Astrocyte (in vitro differentiated cells and primary cell): ENCODE measurements around the gene MECR. TPM values are rescaled to one million over a fixed set of nuclear protein-coding genes. Genes with fewer than 3 reads are reported as not detected.
A peak's percentile ranks its signal among the peaks of the same experiment; 100 is the strongest.

Source experiments
- DNase-seq: peaks from one replicate; pipeline ENCODE4 v3.0.0-alpha.2; 2010; ENCODE audit warnings: low read depth
- FAIRE-seq: peaks from 2 replicates; lab custom pipeline; 2011; peaks lifted over from hg19 to GRCh38; lab: Jason Lieb, UNC
- H2AFZ ChIP-seq: 2 replicates; pipeline ENCODE4 v1.6.0; 2012; ENCODE audit warnings: low read depth, low read length, inconsistent platforms
- H3K27ac ChIP-seq: 2 replicates; pipeline ENCODE4 v1.5.1; 2011; ENCODE audit warnings: low read depth, low read length, inconsistent platforms
- H3K27me3 ChIP-seq: 2 replicates; pipeline ENCODE4 v1.6.0; 2011; ENCODE audit warnings: low read length, inconsistent platforms; ENCODE audit not compliant: insufficient read depth
- H3K36me3 ChIP-seq: 2 replicates; pipeline ENCODE4 v1.5.1; 2011; ENCODE audit warnings: low read length, inconsistent platforms; ENCODE audit not compliant: insufficient read depth
- H3K4me1 ChIP-seq: 2 replicates; pipeline ENCODE4 v1.5.1; 2011; ENCODE audit warnings: low read length, inconsistent platforms; ENCODE audit not compliant: insufficient read depth
- H3K4me2 ChIP-seq: 2 replicates; pipeline ENCODE4 v1.6.0; 2012; ENCODE audit warnings: low read length, inconsistent platforms
- H3K4me3 ChIP-seq: 2 replicates; pipeline ENCODE4 v1.5.1; 2011; ENCODE audit warnings: low read depth, mild to moderate bottlenecking, low read length, inconsistent platforms; ENCODE audit not compliant: insufficient read depth
- H3K79me2 ChIP-seq: 2 replicates; pipeline ENCODE4 v1.6.0; 2012; ENCODE audit warnings: mild to moderate bottlenecking, low read length, inconsistent platforms; ENCODE audit not compliant: insufficient read depth
- H3K9ac ChIP-seq: 2 replicates; pipeline ENCODE4 v1.6.0; 2012; ENCODE audit warnings: mild to moderate bottlenecking, low read length, inconsistent platforms
- H3K9me3 ChIP-seq: 2 replicates; pipeline ENCODE4 v1.5.1; 2012; ENCODE audit warnings: low read depth, mild to moderate bottlenecking, low read length, inconsistent platforms; ENCODE audit not compliant: insufficient read depth
- H4K20me1 ChIP-seq: 2 replicates; pipeline ENCODE4 v1.6.0; 2012; ENCODE audit warnings: low read length, inconsistent platforms; ENCODE audit not compliant: insufficient read depth
- H3K27ac Mint-ChIP-seq: one replicate; pipeline ENCODE4 v1.8.0; 2021; ENCODE audit warnings: mild to moderate bottlenecking, mixed read lengths; ENCODE audit not compliant: unreplicated experiment
- H3K27me3 Mint-ChIP-seq: one replicate; pipeline ENCODE4 v1.8.0; 2021; ENCODE audit warnings: low read depth, mixed read lengths; ENCODE audit not compliant: unreplicated experiment
- H3K36me3 Mint-ChIP-seq: one replicate; pipeline ENCODE4 v1.8.0; 2021; ENCODE audit warnings: low read depth, mixed read lengths; ENCODE audit not compliant: unreplicated experiment
- H3K4me1 Mint-ChIP-seq: one replicate; pipeline ENCODE4 v1.8.0; 2021; ENCODE audit warnings: low read depth, mixed read lengths; ENCODE audit not compliant: unreplicated experiment
- H3K4me3 Mint-ChIP-seq: one replicate; pipeline ENCODE4 v1.8.0; 2021; ENCODE audit warnings: mild to moderate bottlenecking, moderate library complexity, mixed read lengths; ENCODE audit not compliant: unreplicated experiment
- H3K9me3 Mint-ChIP-seq: one replicate; pipeline ENCODE4 v1.8.0; 2021; ENCODE audit warnings: mild to moderate bottlenecking, mixed read lengths; ENCODE audit not compliant: unreplicated experiment
- CTCF ChIP-seq: IDR thresholded peaks from 2 replicates; pipeline ENCODE4 v1.5.1; 2011; ENCODE audit warnings: low read depth, mild to moderate bottlenecking, inconsistent platforms, low read length, moderate library complexity; ENCODE audit not compliant: insufficient read depth
- EZH2 ChIP-seq: IDR thresholded peaks from 2 replicates; pipeline ENCODE4 v1.6.1; 2012; ENCODE audit warnings: mild to moderate bottlenecking, low read length, inconsistent platforms; ENCODE audit not compliant: insufficient read depth
- total RNA-seq: library from RNA; stranded (reverse); gene quantifications from 2 replicates; pipeline ENCODE4 v1.2.1, GENCODE V29; 2021

MECR gene
- total RNA-seq, 1 donor from 2014 or later, result 25.1 TPM

GRCh38 chr1:29200906-29201594 lies 29.7 kb downstream of the MECR start:
- H3K27ac Mint-ChIP-seq, result no peak overlapping the region
- H2AFZ ChIP-seq, result no peak overlapping the region
- no peak overlapping the region for H3K27ac ChIP-seq

GRCh38 chr1:29197993-29198392 lies 32.7 kb downstream of the MECR start:
- H3K9me3 Mint-ChIP-seq, result no peaks in the 10 kb centered on the region
- Histone ChIP-seq H3K79me2 (no peaks in the 10 kb centered on the region), H3K4me1 (peaks cover 24% of the 10 kb centered on the region), H4K20me1 (no peaks in the 10 kb centered on the region), H3K27me3 (no peaks in the 10 kb centered on the region), H3K9me3 (no peaks in the 10 kb centered on the region), H3K4me2 (no peak overlapping the region), H3K36me3 (peaks cover 17% of the 10 kb centered on the region), H3K9ac (no peak overlapping the region), H3K27ac (no peak overlapping the region), H2AFZ (no peak overlapping the region), H3K4me3 (no peak overlapping the region)
- FAIRE-seq, result no peak
- H3K4me1 Mint-ChIP-seq, result peaks cover 23% of the 10 kb centered on the region
- H3K27ac Mint-ChIP-seq, result no peak overlapping the region
- DNase-seq, result no peak
- H3K4me3 Mint-ChIP-seq, result no peak overlapping the region
- no peak for TF ChIP-seq CTCF
- TF ChIP-seq EZH2, result no peak
- peaks cover 1% of the 10 kb centered on the region for H3K27me3 Mint-ChIP-seq
- peaks cover 20% of the 10 kb centered on the region for H3K36me3 Mint-ChIP-seq

More at GRCh38 chr1:29200906-29201594, 29.7 kb downstream of the MECR start:
- peaks cover 15% of the 10 kb centered on the region for H3K36me3 ChIP-seq
- DNase-seq (no peak), FAIRE-seq (no peak)
- no peaks in the 10 kb centered on the region for H3K9me3 ChIP-seq
- H3K4me3 Mint-ChIP-seq, result peak overlapping the region; percentile 10
- H3K4me1 ChIP-seq, result peaks cover 21% of the 10 kb centered on the region
- no peaks in the 10 kb centered on the region for H3K27me3 Mint-ChIP-seq
- H3K79me2 ChIP-seq, result no peaks in the 10 kb centered on the region
- TF ChIP-seq CTCF, result no peak
- no peak for TF ChIP-seq EZH2
- no peaks in the 10 kb centered on the region for H3K27me3 ChIP-seq
- no peak overlapping the region for H3K9ac ChIP-seq
- H3K4me2 ChIP-seq, result no peak overlapping the region
- peaks cover 23% of the 10 kb centered on the region for H3K4me1 Mint-ChIP-seq
- no peak overlapping the region for H3K4me3 ChIP-seq
- H4K20me1 ChIP-seq, result no peaks in the 10 kb centered on the region
- peaks cover 11% of the 10 kb centered on the region for H3K36me3 Mint-ChIP-seq
- H3K9me3 Mint-ChIP-seq, result no peaks in the 10 kb centered on the region

- Histone ChIP-seq H3K27ac (peak overlapping the region; percentile 52), H3K9me3 (no peaks in the 10 kb centered on the region), H2AFZ (no peak overlapping the region), H4K20me1 (no peaks in the 10 kb centered on the region), H3K9ac (peak overlapping the region; percentile 34), H3K4me1 (peaks cover 23% of the 10 kb centered on the region), H3K4me2 (no peak overlapping the region), H3K4me3 (no peak overlapping the region), H3K27me3 (no peaks in the 10 kb centered on the region), H3K36me3 (peaks cover 17% of the 10 kb centered on the region), H3K79me2 (no peaks in the 10 kb centered on the region)
- FAIRE-seq, result no peak
- H3K4me1 Mint-ChIP-seq, result peaks cover 21% of the 10 kb centered on the region
- H3K4me3 Mint-ChIP-seq, result no peak overlapping the region
- peak overlapping the region; percentile 87 for H3K27ac Mint-ChIP-seq
- H3K36me3 Mint-ChIP-seq, result peaks cover 21% of the 10 kb centered on the region
- TF ChIP-seq CTCF (peak; percentile 34), EZH2 (no peak)
- peaks cover 1% of the 10 kb centered on the region for H3K27me3 Mint-ChIP-seq
- no peaks in the 10 kb centered on the region for H3K9me3 Mint-ChIP-seq
- no peak for DNase-seq
These were observed 33.2 kb downstream of the MECR start for GRCh38 chr1:29197590-29197924.
